Measurements from ENCODE around the gene STIMATE. TPM values are rescaled to one million over a fixed set of nuclear protein-coding genes. Genes with fewer than 3 reads are reported as not detected.

The STIMATE gene
- total and polyA plus RNA-seq, 8 donors, result 5.0 to 19.9 (median 13.6) TPM

DNA sequence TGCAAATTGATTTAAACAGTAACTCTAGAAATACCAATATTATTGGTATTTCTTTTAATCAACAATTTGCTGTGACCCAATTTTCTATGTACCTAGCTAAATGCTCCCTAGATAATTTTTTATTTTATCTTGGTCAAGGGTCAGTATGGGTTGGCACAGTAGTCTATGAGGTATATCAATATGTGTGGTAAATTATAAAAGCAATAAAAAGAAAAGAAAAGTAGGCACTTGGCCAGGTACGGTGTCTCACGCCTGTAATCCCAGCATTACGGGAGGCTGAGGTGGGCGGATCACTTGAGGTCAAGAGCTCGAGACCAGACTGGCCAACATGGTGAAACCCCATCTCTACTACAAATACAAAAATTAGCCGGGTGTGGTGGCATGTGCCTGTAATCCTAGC, 34.0 kb upstream of the STIMATE start:
- no peak for FAIRE-seq

DNA sequence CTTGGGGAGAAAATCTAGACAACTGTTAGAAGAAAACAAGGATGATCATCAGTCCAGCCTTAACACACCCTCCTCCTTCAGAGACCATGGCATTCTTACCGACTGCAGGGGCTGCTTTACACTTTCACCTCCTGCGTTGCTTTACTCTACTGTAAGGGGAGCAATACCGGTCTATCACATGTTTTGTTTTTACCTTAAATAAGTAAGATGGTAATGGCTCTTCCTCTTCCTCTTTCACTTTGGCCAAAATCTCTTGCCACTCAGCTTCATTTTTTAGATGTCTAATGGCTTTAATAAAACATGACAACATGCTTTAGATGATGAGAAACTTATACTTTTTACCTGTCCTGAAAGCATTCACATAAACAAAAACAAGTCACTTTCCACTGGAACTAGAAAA, 33.4 kb upstream of the STIMATE start:
- no peak for ATAC-seq
- TF ChIP-seq, protein P1, sequence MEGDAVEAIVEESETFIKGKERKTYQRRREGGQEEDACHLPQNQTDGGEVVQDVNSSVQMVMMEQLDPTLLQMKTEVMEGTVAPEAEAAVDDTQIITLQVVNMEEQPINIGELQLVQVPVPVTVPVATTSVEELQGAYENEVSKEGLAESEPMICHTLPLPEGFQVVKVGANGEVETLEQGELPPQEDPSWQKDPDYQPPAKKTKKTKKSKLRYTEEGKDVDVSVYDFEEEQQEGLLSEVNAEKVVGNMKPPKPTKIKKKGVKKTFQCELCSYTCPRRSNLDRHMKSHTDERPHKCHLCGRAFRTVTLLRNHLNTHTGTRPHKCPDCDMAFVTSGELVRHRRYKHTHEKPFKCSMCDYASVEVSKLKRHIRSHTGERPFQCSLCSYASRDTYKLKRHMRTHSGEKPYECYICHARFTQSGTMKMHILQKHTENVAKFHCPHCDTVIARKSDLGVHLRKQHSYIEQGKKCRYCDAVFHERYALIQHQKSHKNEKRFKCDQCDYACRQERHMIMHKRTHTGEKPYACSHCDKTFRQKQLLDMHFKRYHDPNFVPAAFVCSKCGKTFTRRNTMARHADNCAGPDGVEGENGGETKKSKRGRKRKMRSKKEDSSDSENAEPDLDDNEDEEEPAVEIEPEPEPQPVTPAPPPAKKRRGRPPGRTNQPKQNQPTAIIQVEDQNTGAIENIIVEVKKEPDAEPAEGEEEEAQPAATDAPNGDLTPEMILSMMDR (IDR thresholded peaks at IDR 0.05), result no peak

More for the DNA sequence above, 34.0 kb upstream of the STIMATE start:
- Histone ChIP-seq H3K4me3 (no peak overlapping the region), H3K4me1 (no peaks in the 10 kb centered on the region), H3K27me3 (no peaks in the 10 kb centered on the region), H3K9me3 (no peaks in the 10 kb centered on the region), H3K36me3 (peaks cover 0 to 4% (median 0%) of the 10 kb centered on the region in 3 donors), H3K27ac (no peak overlapping the region)
- WGBS, 2 donors, result 87% methylated on average over 6 of the region's 6 CpGs
- DNase-seq (no peak), ATAC-seq (no peak)
- intact Hi-C loops (cut with DNase I), result no loop called here
- TF ChIP-seq, protein P1 (IDR thresholded peaks at IDR 0.05), result no peak

DNA sequence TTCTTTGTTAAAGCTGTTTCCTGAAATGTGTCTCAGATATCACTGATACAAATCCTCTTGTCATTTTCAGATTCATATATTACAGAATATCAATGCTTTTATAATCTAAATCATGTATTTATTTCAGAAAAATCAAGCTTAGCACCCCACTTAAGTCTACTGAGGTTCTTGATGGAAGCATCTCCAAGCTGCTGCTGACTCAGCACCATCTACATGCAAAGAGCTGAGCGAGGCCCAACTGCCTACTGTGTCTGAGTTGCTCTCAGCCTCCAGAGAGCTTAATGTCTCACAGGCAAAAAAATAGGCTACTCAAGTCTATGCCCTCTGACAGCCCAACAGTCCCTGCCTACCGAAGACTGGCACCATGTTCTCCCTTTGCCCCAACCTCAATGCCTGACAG, 29.2 kb upstream of the STIMATE start:
- no peak overlapping the region for H3K4me3 ChIP-seq
- TF ChIP-seq, protein P1 (IDR thresholded peaks at IDR 0.05), result no peak
- no peaks in the 10 kb centered on the region for H3K27me3 ChIP-seq
- no peaks in the 10 kb centered on the region for H3K9me3 ChIP-seq
- FAIRE-seq (no peak), ATAC-seq (no peak), DNase-seq (no peak)
- no peaks in the 10 kb centered on the region for H3K4me1 ChIP-seq
- H3K27ac ChIP-seq, result no peak overlapping the region
- intact Hi-C loops (cut with DNase I), result no loop called here
- peaks cover 0 to 14% (median 4%) of the 10 kb centered on the region in 3 donors for H3K36me3 ChIP-seq
- 95 to 96% methylated on average over 2 of the region's 2 CpGs for WGBS, 2 donors

More for the DNA sequence above, 33.4 kb upstream of the STIMATE start:
- Histone ChIP-seq H3K9me3 (no peaks in the 10 kb centered on the region), H3K27me3 (no peaks in the 10 kb centered on the region), H3K4me3 (no peak overlapping the region), H3K36me3 (peaks cover 0 to 6% (median 4%) of the 10 kb centered on the region in 3 donors), H3K27ac (no peak overlapping the region), H3K4me1 (no peaks in the 10 kb centered on the region)
- DNase-seq, result no peak
- FAIRE-seq, result no peak
- intact Hi-C loops (cut with DNase I), result no loop called here
- WGBS, 2 donors, result 93 to 96% methylated on average over 3 of the region's 3 CpGs

DNA sequence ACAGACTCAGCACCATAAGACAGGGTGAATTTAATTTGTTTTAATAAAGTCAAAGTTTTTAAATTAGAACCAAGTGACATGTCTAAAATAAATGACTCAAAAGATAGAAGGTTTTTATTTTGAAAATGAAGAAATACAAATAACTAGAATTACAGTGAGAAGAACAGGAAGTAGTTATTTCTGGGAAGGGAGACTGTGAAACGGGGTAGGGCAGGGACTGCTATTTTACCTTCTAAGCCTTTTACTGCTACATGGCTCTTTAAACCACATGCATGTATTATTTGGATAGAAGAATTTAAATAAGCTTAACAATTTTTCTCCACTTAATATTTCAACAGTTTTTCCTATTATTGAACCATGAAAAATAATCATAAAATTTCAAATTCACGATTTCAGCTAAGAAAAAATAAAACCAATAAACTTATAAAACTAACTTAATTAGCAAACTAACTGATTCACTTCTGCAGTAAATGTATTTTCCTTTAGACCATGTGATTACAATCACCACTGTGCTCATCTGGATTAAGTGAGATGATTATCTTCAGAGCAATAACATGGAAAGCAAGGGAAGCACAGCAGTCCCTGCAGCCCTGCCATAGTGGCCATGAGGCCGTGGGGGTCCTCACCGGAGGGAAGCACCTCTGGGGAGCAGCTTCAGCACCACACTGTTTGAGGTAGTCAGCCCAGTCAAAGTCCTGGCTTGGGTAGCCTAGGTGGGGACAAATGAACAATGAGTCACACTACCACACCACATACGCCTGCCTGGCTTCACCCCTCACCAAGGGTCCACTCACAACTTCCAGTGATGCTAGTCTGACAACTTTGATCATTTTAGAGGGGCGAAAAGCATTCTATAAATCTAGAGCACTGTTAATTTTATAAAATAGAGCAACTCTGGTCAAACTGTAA, 28.3 kb upstream of the STIMATE start:
- Histone ChIP-seq H3K9me3 (no peaks in the 10 kb centered on the region), H3K27ac (no peak overlapping the region), H3K27me3 (no peaks in the 10 kb centered on the region), H3K4me3 (no peak overlapping the region), H3K4me1 (no peaks in the 10 kb centered on the region), H3K36me3 (peaks cover 3 to 23% (median 4%) of the 10 kb centered on the region in 3 donors)
- intact Hi-C loops (cut with DNase I), result no loop called here
- FAIRE-seq (no peak), ATAC-seq (no peak), DNase-seq (no peak)
- TF ChIP-seq, protein P1 (IDR thresholded peaks at IDR 0.05), result no peak
- 83 to 89% methylated on average over 6 of the region's 6 CpGs for WGBS, 2 donors

DNA sequence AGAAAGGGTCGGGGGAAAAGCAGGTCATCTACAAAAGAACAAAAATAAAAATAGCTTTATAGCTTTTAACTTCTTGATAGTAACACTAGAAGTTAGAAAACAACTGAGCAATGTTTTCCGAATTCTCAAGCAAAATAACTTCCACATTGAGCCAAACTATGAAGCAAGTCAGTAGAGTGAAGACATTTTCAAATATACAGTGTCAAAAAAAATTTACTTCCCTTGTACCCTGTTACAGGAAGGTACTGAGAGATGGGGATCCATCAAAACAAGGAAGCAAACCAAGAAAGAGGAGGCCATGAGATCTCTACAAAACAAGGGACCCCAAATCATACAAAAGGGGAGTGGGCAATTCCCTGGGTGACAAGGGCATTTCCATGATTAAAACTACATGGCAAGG, 26.6 kb upstream of the STIMATE start:
- 91 to 94% methylated on average over 2 of the region's 2 CpGs for WGBS, 2 donors
- intact Hi-C loops (cut with DNase I), result no loop called here
- peaks cover 3 to 32% (median 4%) of the 10 kb centered on the region in 3 donors for H3K36me3 ChIP-seq
- H3K9me3 ChIP-seq, result no peaks in the 10 kb centered on the region
- no peaks in the 10 kb centered on the region for H3K4me1 ChIP-seq
- TF ChIP-seq, protein P1 (IDR thresholded peaks at IDR 0.05), result no peak
- ATAC-seq (no peak), FAIRE-seq (no peak), DNase-seq (no peak)
- H3K4me3 ChIP-seq, result no peak overlapping the region
- no peak overlapping the region for H3K27ac ChIP-seq
- no peaks in the 10 kb centered on the region for H3K27me3 ChIP-seq
